ENCODE data around the gene DMTF1. TPM values are rescaled to one million over a fixed set of nuclear protein-coding genes. Genes with fewer than 3 reads are reported as not detected.
A peak's percentile ranks its signal among the peaks of the same experiment; 100 is the strongest.
"Not testable (repeated sequence)": the region's sequence is repeated elsewhere in the genome, so short reads cannot be mapped to it uniquely, and the experiment has no call there.

The DMTF1 gene
- polyA plus RNA-seq, 3 donors = 4.9 to 108 (median 8.3) TPM

DNA sequence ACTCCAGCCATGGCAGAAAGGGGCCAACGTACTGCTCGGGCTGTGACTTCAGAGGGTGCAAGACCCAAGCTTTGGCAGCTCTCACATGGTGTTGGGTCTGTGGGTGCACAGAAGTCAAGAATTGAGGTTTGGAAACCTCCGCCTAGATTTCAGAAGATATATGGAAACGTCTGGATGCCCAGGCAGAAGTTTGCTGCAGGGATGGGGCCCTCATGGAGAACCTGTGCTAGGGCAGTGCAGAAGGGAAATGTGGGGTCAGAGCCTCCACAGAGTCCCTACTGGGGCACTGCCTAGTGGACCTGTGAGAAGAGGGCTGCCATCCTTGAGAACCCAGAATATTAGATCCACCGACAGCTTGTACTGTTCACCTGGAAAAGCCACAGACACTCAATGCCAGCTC, 93.4 kb downstream of the DMTF1 start:
- H2AFZ ChIP-seq (ENCODE audit: insufficient read depth, low read depth, low read length, poor library complexity, severe bottlenecking); H3K36me3 Mint-ChIP-seq; H3K27ac ChIP-seq (ENCODE audit: low read depth in 1 of 2, low read length in 2 of 2); H3K4me2 ChIP-seq (replicated peaks; ENCODE audit: extremely low read depth, low read length, poor library complexity, severe bottlenecking); H3K4me3 ChIP-seq (replicated peaks in 1 of 3; ENCODE audit: low read depth in 2 of 3, low read length in 3 of 3); H3K9ac ChIP-seq (ENCODE audit: insufficient read depth, low read length, poor library complexity, severe bottlenecking); H3K4me1 Mint-ChIP-seq; H3K79me2 ChIP-seq (ENCODE audit: insufficient read depth, low read length); intact Hi-C loops (cut with micrococcal nuclease); H3K4me3 Mint-ChIP-seq; H3K4me1 ChIP-seq (ENCODE audit: control insufficient read depth in 1 of 2, insufficient read depth in 2 of 2, low read length in 2 of 2); DNase-seq; H4K20me1 ChIP-seq (ENCODE audit: insufficient read depth, low read length); H3K27me3 ChIP-seq (ENCODE audit: control insufficient read depth in 2 of 2, insufficient read depth in 2 of 2, low read length in 2 of 2); H3K36me3 ChIP-seq (replicated peaks in 1 of 2; ENCODE audit: control insufficient read depth in 1 of 2, insufficient read depth in 2 of 2, low read length in 2 of 2); H3K27me3 Mint-ChIP-seq (ENCODE audit: low read depth in 3 of 3): not testable (repeated sequence)
- WGBS (ENCODE audit: insufficient coverage) = 95% methylated on average over 5 of the region's 5 CpGs
- Mint-ChIP-seq H3K9me3 (peaks cover 15 to 26% (median 25%) of the 10 kb centered on the region in 7 donors), H3K27ac (peak overlapping the region in 1 of 7 donors; percentile 9)
- peaks cover 11 to 12% of the 10 kb centered on the region in 2 donors for H3K9me3 ChIP-seq (replicated peaks in 1 of 2; ENCODE audit: control insufficient read depth in 1 of 2, insufficient read depth in 1 of 2, low read length in 2 of 2)

Small RNAs within 50 kb of the gene (small RNA-seq; reads per million reads assigned to genes)
- gene RF00019 (ENCODE audit: insufficient read length, low read depth) (not detected), gene RF02271 (ENCODE audit: insufficient read length, low read depth) (not detected)

Other genes starting within 250 kb of the DMTF1 start
- gene ELAPOR2, start 92.8 kb upstream of the DMTF1 start, polyA plus RNA-seq = under 1 TPM in 1 of 3 donors, not detected in 2; 0.07 TPM
- gene TMEM243, start 67.3 kb downstream of the DMTF1 start, polyA plus RNA-seq = 10 to 100 TPM; 24.9 to 43.8 (median 30.8) TPM
- 1 to 10 TPM; 1.1 to 2.2 (median 1.4) TPM for gene CROT, start 193.2 kb downstream of the DMTF1 start, polyA plus RNA-seq

Data from CD14-positive monocyte (primary cell).